HFFc6 (cell line): ENCODE results near the gene CTXND1. TPM values are rescaled to one million over a fixed set of nuclear protein-coding genes. Genes with fewer than 3 reads are reported as not detected.

ENCODE experiments used
- DNase-seq: peaks from one replicate; pipeline ENCODE4 v3.0.0-alpha.2; 2018
- H3K27ac Mint-ChIP-seq: 2 replicates; pipeline ENCODE4 v1.8.0; 2020; ENCODE audit warnings: mild to moderate bottlenecking, mixed read lengths
- H3K27me3 Mint-ChIP-seq: 2 replicates; pipeline ENCODE4 v1.8.0; 2021; ENCODE audit warnings: mild to moderate bottlenecking, moderate library complexity, mixed read lengths; ENCODE audit not compliant: insufficient read depth
- H3K36me3 Mint-ChIP-seq: 2 replicates; pipeline ENCODE4 v1.8.0; 2021; ENCODE audit warnings: low read depth, mixed read lengths
- H3K4me1 Mint-ChIP-seq: 2 replicates; pipeline ENCODE4 v1.8.0; 2020; ENCODE audit warnings: low read depth, mixed read lengths
- H3K4me3 Mint-ChIP-seq: 2 replicates; pipeline ENCODE4 v1.8.0; 2020; ENCODE audit warnings: mild to moderate bottlenecking, moderate library complexity, mixed read lengths
- H3K9me3 Mint-ChIP-seq: 2 replicates; pipeline ENCODE4 v1.8.0; 2020; ENCODE audit warnings: mild to moderate bottlenecking, mixed read lengths
- total RNA-seq, 6 experiments: library from RNA; stranded (reverse); fragmentation: NEBNext Ultra II Directional; extraction: Animal tissue kit (Norgen Biotek cat#: 25700); gene quantifications; 2 replicates in 1 of 6; 3 replicates in 5 of 6; pipeline ENCODE4 v1.2.3, GENCODE V29; 2021
- TF ChIP-seq, protein P1 (sequence below): fragments of 200-600 bp; sonication (generic); IDR thresholded peaks from 2 replicates; pipeline ENCODE4 v1.5.0; 2021; ENCODE audit warnings: antibody characterized with exemption, mild to moderate bottlenecking

The CTXND1 gene
- total RNA-seq, 6 experiments from 2014 or later: not detected

DNA sequence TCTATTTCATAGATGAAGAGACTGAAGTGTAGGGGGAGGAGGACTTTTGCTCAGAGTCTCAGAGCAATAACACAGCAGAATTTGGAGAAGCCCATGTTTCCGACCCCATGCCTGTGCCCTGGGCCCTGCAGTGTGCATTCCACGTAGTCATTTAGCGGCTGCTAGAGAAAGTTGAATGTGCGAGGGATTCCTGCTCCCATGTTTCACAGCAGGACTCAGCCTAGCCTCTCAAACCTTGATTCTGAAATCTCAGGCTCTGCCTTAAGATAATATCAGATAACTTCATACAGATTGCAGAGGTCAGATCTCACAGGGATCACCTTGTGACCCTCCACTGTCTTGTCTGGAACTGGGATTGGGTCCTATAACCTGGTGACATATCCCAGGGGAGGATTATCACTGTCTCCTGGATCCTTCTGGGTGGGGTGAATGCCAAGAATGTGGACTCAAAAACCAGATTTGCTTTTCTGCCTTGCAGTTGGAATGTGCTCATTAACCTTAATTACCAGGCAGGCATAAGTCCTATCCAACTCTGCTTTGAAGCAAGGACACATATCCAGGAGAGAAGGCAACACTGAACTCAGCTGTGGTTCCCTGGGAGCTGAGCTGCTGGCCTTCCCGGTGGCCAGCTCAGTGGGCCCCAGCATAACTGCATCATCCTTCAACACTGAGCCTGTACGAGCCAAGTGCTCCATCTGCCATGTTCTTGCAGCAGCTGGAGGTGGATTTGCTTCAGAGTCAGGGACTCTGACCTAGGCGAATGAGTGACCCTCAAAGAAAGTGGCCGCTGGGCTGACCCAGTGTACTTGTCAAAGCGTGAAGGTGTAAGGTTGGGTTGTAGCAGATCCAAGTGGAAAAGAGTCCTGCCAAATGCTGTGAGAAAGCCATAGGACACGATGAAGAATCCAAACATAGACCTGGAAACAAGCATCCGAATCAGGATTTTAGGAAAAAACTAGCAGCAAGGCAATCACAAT lies 43.0 kb downstream of the CTXND1 start:
- H3K4me3 Mint-ChIP-seq: no peak overlapping the region
- H3K27ac Mint-ChIP-seq: no peak overlapping the region
- no peaks in the 10 kb centered on the region for H3K4me1 Mint-ChIP-seq
- peaks cover 8% of the 10 kb centered on the region; the same call in 1 of the 2 replicates for H3K9me3 Mint-ChIP-seq
- H3K36me3 Mint-ChIP-seq: peaks cover 7% of the 10 kb centered on the region; the same call in 1 of the 2 replicates
- no peak for DNase-seq
- peaks cover 13% of the 10 kb centered on the region for H3K27me3 Mint-ChIP-seq
- TF ChIP-seq, protein P1, sequence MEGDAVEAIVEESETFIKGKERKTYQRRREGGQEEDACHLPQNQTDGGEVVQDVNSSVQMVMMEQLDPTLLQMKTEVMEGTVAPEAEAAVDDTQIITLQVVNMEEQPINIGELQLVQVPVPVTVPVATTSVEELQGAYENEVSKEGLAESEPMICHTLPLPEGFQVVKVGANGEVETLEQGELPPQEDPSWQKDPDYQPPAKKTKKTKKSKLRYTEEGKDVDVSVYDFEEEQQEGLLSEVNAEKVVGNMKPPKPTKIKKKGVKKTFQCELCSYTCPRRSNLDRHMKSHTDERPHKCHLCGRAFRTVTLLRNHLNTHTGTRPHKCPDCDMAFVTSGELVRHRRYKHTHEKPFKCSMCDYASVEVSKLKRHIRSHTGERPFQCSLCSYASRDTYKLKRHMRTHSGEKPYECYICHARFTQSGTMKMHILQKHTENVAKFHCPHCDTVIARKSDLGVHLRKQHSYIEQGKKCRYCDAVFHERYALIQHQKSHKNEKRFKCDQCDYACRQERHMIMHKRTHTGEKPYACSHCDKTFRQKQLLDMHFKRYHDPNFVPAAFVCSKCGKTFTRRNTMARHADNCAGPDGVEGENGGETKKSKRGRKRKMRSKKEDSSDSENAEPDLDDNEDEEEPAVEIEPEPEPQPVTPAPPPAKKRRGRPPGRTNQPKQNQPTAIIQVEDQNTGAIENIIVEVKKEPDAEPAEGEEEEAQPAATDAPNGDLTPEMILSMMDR: no peak

DNA sequence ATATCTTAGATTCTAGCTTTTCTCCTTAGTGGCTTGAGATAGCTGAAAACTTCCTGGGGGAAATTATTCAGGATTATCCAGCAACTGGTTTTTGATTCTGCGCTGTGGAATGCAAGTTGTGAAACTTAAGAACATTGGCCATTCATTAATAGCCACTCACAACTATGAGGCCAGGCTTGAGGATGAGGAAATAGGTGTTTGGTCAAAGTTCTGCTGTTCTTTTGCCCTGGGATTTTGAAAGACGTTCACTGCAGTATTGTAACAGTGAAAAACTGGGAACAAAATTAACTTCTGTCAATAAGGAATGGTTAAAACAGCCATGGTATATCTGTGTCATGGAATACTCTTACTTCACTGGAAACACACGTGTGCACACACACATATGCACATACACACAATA lies 44.1 kb downstream of the CTXND1 start:
- H3K27me3 Mint-ChIP-seq: peaks cover 13% of the 10 kb centered on the region
- H3K36me3 Mint-ChIP-seq: peaks cover 5% of the 10 kb centered on the region; the same call in 1 of the 2 replicates
- no peak overlapping the region for H3K4me3 Mint-ChIP-seq
- no peak overlapping the region for H3K27ac Mint-ChIP-seq
- no peaks in the 10 kb centered on the region for H3K4me1 Mint-ChIP-seq
- TF ChIP-seq, protein P1: no peak
- 0 out of 2 replicates have a peak, but pooled peaks cover 3% of the 10 kb centered on the region for H3K9me3 Mint-ChIP-seq
- DNase-seq: no peak

DNA sequence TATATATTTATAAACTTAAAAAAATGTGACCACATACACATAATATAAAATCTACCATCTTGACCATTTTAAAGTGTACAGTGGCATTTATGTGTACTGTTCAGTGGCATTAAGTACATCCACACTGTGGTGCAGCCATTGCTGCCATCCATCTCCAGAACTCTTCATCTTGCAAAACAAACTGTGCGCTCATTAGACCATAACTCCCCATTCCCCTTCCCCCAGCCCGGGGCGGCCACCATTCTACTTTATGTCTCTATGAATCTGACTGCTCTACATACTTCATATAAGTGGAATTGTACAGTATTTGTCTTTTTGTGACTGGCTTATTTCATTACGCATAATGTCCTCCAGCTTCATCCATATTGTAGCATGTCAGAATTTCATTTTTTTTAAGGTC lies 47.8 kb downstream of the CTXND1 start:
- Mint-ChIP-seq H3K36me3 (no peaks in the 10 kb centered on the region), H3K27ac (no peak overlapping the region), H3K27me3 (peaks cover 19% of the 10 kb centered on the region), H3K4me3 (no peak overlapping the region), H3K9me3 (no peaks in the 10 kb centered on the region), H3K4me1 (no peaks in the 10 kb centered on the region)
- no peak for DNase-seq
- TF ChIP-seq, protein P1: no peak

DNA sequence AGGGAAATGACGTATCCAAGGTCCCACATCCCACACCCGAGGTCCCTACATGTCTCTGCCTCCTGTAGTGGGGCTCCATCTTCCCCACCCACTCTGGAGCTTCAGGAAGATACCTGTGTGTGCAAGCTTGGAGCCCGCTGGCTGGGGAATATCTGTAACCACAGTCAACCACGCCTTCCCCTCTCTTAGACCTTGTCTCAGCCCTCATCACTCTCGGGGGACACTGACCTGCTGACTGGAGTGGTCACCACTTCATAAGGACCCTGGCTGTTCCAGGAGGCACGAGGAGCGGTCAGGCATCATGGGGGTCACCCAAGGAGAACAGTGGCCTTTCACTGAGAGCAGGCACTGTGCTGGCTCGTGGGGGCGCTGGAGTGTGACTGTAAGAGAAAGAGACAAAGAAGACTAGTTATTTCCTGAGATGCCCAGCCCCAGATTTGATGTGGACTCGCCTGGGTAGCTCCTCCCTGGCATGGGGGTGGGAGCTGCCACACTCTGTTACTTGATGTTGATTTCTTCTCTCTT lies 48.6 kb downstream of the CTXND1 start:
- Mint-ChIP-seq H3K36me3 (no peaks in the 10 kb centered on the region), H3K27ac (no peak overlapping the region), H3K27me3 (peaks cover 20% of the 10 kb centered on the region), H3K4me3 (no peak overlapping the region), H3K9me3 (no peaks in the 10 kb centered on the region), H3K4me1 (no peaks in the 10 kb centered on the region)
- TF ChIP-seq, protein P1: no peak
- DNase-seq: no peak

DNA sequence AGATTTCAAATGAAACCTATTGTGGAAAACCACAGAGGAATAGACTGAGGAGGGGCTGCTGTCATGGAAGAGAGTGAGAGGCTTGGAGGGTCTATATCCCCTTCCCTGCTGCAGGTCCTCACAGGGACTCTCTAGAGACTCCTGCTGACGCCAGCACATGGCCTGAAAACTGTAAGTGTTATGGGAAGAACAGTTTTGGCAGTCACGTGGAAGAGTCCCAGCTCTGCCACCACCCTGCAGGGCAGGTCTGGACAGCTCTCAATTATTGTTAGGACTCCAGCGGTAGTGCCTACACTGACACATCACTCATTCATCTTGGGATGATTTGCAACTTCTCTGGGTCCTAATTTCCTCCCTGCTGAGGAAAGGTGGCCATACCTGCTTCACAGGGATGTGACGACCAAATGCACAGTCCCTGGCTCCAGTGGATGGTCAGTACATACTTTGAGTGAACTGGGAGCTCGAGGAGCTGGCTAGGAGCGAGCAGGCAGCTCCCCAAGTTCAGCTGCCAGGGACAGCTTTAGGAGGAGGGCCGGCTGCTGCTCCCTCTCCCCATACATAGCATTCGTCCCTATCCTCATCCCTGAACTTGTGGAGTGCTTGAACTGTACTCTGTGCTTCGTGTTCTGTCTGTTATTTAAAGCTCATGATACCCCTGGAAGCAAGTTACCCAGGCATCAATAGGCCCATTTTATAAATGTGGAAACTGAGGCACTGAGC lies 49.2 kb downstream of the CTXND1 start:
- Mint-ChIP-seq H3K36me3 (no peaks in the 10 kb centered on the region), H3K27me3 (peaks cover 21% of the 10 kb centered on the region), H3K9me3 (no peaks in the 10 kb centered on the region), H3K4me3 (no peak overlapping the region), H3K27ac (no peak overlapping the region), H3K4me1 (no peaks in the 10 kb centered on the region)
- TF ChIP-seq, protein P1: no peak
- no peak for DNase-seq
